Trophoblast cell (in vitro differentiated cells and primary cell): ENCODE measurements around the gene MSANTD2.

Source experiments
- DNase-seq, 2 donors: peaks; one replicate each; pipeline ENCODE4 v3.0.0-alpha.2; 2016
- H2AFZ ChIP-seq: 2 replicates; pipeline ENCODE4 v1.6.1; 2013; ENCODE audit warnings: low read length, moderate library complexity, mild to moderate bottlenecking; ENCODE audit not compliant: insufficient read depth, poor library complexity
- H2AK5ac ChIP-seq: 2 replicates; pipeline ENCODE4 v1.6.1; 2013; ENCODE audit warnings: mild to moderate bottlenecking, low read length
- H2BK120ac ChIP-seq: 2 replicates; pipeline ENCODE4 v1.6.1; 2013; ENCODE audit warnings: low read length, mild to moderate bottlenecking, moderate library complexity; ENCODE audit not compliant: insufficient read depth, poor library complexity
- H2BK12ac ChIP-seq: 2 replicates; pipeline ENCODE4 v1.6.1; 2013; ENCODE audit warnings: mild to moderate bottlenecking, low read length, moderate library complexity
- H2BK5ac ChIP-seq: 2 replicates; pipeline ENCODE4 v1.6.1; 2013; ENCODE audit warnings: low read length, low read depth, moderate library complexity, mild to moderate bottlenecking; ENCODE audit not compliant: poor library complexity
- H3K14ac ChIP-seq: 2 replicates; pipeline ENCODE4 v1.6.1; 2013; ENCODE audit warnings: mild to moderate bottlenecking, low read length
- H3K18ac ChIP-seq: 2 replicates; pipeline ENCODE4 v1.6.1; 2013; ENCODE audit warnings: mild to moderate bottlenecking, low read length
- H3K23ac ChIP-seq: 2 replicates; pipeline ENCODE4 v1.6.1; 2013; ENCODE audit warnings: low read length
- H3K27ac ChIP-seq: 2 replicates; pipeline ENCODE4 v1.5.1; 2013; ENCODE audit warnings: low read depth, mild to moderate bottlenecking, inconsistent platforms, low read length, moderate library complexity
- H3K27me3 ChIP-seq: 2 replicates; pipeline ENCODE4 v1.6.1; 2013; ENCODE audit warnings: inconsistent platforms, mild to moderate bottlenecking, low read length, moderate library complexity; ENCODE audit not compliant: insufficient read depth
- H3K36me3 ChIP-seq, 2 experiments: 1 replicate in 1 of 2; 2 replicates in 1 of 2; pipeline ENCODE4 v1.6.1; 2013; ENCODE audit warnings: low read length in 2 of 2, mild to moderate bottlenecking in 2 of 2, moderate library complexity in 1 of 2; ENCODE audit not compliant: insufficient read depth in 2 of 2, control insufficient read depth in 1 of 2
- H3K4ac ChIP-seq: 2 replicates; pipeline ENCODE4 v1.6.1; 2013; ENCODE audit warnings: low read depth, mild to moderate bottlenecking, low read length, moderate library complexity
- H3K4me1 ChIP-seq, 2 experiments: 1 replicate in 1 of 2; 2 replicates in 1 of 2; pipeline ENCODE4 v1.6.1; 2013; ENCODE audit warnings: low read length in 2 of 2, mild to moderate bottlenecking in 2 of 2, moderate library complexity in 1 of 2; ENCODE audit not compliant: insufficient read depth in 2 of 2, control insufficient read depth in 1 of 2
- H3K4me2 ChIP-seq: 2 replicates; pipeline ENCODE4 v1.6.1; 2013; ENCODE audit warnings: inconsistent platforms, mild to moderate bottlenecking, low read length, moderate library complexity
- H3K4me3 ChIP-seq: 2 replicates; pipeline ENCODE4 v1.5.1; 2013; ENCODE audit warnings: mild to moderate bottlenecking, low read depth, low read length, inconsistent platforms
- H3K79me1 ChIP-seq: one replicate; pipeline ENCODE4 v1.6.1; 2013; ENCODE audit warnings: low read length
- H3K79me2 ChIP-seq: 2 replicates; pipeline ENCODE4 v1.6.1; 2013; ENCODE audit warnings: low read length, mild to moderate bottlenecking; ENCODE audit not compliant: control insufficient read depth, insufficient read depth, poor library complexity
- H3K9ac ChIP-seq: 2 replicates; pipeline ENCODE4 v1.6.1; 2013; ENCODE audit warnings: mild to moderate bottlenecking, low read length
- H3K9me3 ChIP-seq: 2 replicates; pipeline ENCODE4 v1.6.1; 2013; ENCODE audit warnings: low read depth, mild to moderate bottlenecking, control low read depth, inconsistent platforms, low read length; ENCODE audit not compliant: insufficient read depth
- H4K12ac ChIP-seq: 2 replicates; pipeline ENCODE4 v1.6.1; 2013; ENCODE audit warnings: low read depth, mild to moderate bottlenecking, low read length, moderate library complexity
- H4K8ac ChIP-seq: 2 replicates; pipeline ENCODE4 v1.6.1; 2013; ENCODE audit warnings: low read depth, mild to moderate bottlenecking, low read length, moderate library complexity
- H4K91ac ChIP-seq: one replicate; pipeline ENCODE4 v1.6.1; 2013; ENCODE audit warnings: low read depth, mild to moderate bottlenecking, low read length, moderate library complexity
- WGBS: extraction: QIAGEN DNeasy Blood & Tissue Kit; methylation state at CpG from one replicate; pipeline ENCODE4 v1.1.7; 2013; ENCODE audit warnings: missing lambda C conversion rate; ENCODE audit not compliant: insufficient read length, insufficient coverage; ENCODE audit errors: extremely low coverage; 5-methylcytosine and 5-hydroxymethylcytosine counted together

Gene MSANTD2

DNA sequence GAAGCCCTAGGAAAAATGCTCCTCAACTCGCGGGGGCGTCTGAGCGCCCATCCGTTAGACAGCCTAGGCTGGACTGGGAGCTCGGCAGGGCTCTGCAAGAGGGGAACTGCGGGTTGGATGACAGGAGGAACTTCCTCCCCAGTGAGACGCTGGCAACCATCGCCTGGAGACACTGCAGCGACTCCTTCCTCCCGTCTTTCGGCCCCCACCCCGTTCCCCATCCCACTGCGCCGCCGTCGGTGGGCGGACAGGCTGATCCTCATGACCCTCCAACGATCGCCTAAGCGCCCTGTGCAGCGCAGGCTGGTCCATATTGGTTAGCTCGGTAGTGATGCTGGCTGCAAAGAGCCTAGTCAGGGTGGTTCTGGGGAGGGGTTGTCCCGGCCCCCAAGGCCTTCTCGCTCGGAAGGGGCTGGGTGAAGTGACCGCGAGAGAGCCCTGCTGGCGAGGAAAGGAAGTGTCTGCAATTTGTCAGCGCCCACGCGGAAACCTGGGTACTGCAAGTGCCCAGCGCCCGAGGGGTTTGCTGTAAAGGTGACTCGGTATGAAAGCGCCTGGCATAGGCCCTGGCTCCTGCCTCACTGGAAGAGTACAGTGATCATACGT, 59.8 kb downstream of the MSANTD2 start:
- Histone ChIP-seq H4K12ac (no peak overlapping the region), H3K9ac (no peak overlapping the region), H4K8ac (no peak overlapping the region), H3K36me3 (no peaks in the 10 kb centered on the region), H3K79me1 (no peaks in the 10 kb centered on the region), H3K4ac (no peak overlapping the region), H2AFZ (no peak overlapping the region), H3K4me3 (no peak overlapping the region), H3K14ac (no peak overlapping the region), H3K23ac (no peak overlapping the region), H3K4me1 (peaks cover 8 to 9% of the 10 kb centered on the region in 2 experiments), H3K27ac (no peak overlapping the region), H3K9me3 (peaks cover 8% of the 10 kb centered on the region), H2BK120ac (no peak overlapping the region), H4K91ac (no peak overlapping the region), H2BK12ac (no peak overlapping the region), H3K18ac (no peak overlapping the region), H2AK5ac (no peak overlapping the region), H3K27me3 (peaks cover 70% of the 10 kb centered on the region), H3K4me2 (peak overlapping the region; percentile 71), H3K79me2 (no peaks in the 10 kb centered on the region), H2BK5ac (no peak overlapping the region)
- no CpG with 5 or more reads among the region's 37 CpGs for WGBS
- DNase-seq = peak in 1 of 2 donors; percentile 25

DNA sequence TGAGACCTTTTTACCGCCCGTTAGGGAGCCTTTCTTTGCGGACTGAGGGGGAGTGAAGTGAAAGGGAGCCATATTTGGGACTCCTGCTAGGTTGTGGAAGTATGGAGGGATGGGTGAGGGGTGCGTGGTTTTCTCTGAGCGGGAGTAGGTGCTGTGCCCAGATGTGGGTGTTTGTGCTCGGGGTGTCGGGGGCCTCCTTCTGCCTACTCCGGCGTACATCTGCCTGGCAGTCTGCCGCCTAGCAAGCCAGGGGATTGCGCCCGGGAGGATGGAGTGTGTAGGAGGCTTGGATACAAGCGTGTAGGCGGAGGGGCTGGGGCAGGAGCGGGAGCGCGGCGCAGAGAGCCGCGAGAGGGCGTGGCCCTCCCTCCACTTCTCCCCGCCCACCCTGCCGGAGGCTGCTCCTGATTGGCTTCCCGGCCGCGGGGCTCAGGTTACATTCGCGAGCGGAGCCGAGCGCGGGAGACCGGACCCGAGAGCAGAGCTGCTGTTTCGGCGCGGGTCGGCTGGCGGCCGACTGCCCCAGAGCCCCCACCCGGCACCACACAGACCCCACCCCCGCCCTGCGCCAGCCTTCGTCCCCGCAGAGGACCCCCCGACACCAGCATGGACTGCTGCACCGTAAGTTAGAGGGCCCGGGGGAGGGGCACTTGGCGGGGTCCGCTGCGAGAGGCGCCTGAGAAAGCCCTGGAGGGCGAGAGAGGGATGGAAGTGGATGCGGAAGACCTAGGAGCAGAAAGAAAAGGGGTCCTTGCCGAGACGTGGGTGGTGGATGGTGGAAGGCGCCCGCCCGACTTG, 60.5 kb downstream of the MSANTD2 start, which contains the start of gene NRGN:
Gene NRGN (plus strand): TSS at position 464 of the 798 bp plus-strand sequence. CDS start 143 bp downstream, at position 607.
- Histone ChIP-seq H2BK120ac (no peak within 1 kb of the TSS), H4K91ac (no peak within 1 kb of the TSS), H2BK12ac (no peak within 1 kb of the TSS), H3K14ac (no peak within 1 kb of the TSS), H3K27me3 (peaks cover 63% of the 10 kb centered on the region), H3K79me2 (no peaks in the 10 kb centered on the region), H3K4me2 (peak within 1 kb of the TSS; percentile 71), H2AFZ (no peak within 1 kb of the TSS), H3K9ac (no peak within 1 kb of the TSS), H3K4ac (no peak within 1 kb of the TSS), H3K36me3 (no peaks in the 10 kb centered on the region), H2BK5ac (no peak within 1 kb of the TSS), H4K12ac (no peak within 1 kb of the TSS), H2AK5ac (no peak within 1 kb of the TSS), H3K18ac (no peak within 1 kb of the TSS), H4K8ac (no peak within 1 kb of the TSS), H3K27ac (no peak within 1 kb of the TSS), H3K79me1 (no peaks in the 10 kb centered on the region), H3K23ac (no peak within 1 kb of the TSS), H3K9me3 (peaks cover 8% of the 10 kb centered on the region), H3K4me3 (no peak within 1 kb of the TSS), H3K4me1 (peaks cover 8 to 9% of the 10 kb centered on the region in 2 experiments)
- DNase-seq = peak; percentile 86 to 93
- no CpG with 5 or more reads among the region's 59 CpGs for WGBS

DNA sequence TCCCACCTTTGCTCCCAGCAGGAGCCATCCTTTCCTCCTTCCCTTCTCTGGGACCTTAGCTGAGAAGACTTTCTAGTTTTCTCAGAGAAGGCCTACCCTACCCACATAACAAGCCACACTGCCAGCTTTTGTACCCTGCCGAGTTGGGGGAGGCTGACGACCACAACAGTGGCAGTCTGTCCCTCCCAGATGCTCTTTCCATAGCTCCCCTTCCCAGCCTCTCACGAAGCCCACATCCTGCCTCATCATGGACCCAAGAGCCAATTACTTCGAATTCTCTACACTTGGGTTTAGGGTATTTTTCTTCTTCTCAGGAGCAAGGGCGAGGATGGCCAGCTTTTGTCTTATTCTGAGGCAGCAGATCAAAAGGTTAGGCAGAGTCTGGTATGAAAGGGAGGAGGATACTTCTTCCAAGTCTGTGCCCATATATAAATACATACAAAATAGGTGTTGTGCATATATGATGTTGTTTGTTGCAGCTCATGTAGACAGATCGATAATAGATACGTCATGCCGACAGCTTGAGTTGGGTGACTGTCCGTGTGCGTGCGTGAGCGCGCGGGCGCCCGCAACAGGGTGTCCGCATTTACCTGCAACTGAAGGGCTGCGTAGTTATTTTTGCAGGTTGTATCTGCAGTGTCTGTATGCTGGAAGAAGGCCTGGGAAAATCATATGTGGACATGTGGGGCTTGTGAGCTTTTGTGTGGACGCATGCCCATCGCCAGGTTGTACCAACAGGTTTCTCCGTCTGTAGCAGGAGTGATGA, 61.3 kb downstream of the MSANTD2 start:
- no peak overlapping the region for H2BK5ac ChIP-seq

DNA sequence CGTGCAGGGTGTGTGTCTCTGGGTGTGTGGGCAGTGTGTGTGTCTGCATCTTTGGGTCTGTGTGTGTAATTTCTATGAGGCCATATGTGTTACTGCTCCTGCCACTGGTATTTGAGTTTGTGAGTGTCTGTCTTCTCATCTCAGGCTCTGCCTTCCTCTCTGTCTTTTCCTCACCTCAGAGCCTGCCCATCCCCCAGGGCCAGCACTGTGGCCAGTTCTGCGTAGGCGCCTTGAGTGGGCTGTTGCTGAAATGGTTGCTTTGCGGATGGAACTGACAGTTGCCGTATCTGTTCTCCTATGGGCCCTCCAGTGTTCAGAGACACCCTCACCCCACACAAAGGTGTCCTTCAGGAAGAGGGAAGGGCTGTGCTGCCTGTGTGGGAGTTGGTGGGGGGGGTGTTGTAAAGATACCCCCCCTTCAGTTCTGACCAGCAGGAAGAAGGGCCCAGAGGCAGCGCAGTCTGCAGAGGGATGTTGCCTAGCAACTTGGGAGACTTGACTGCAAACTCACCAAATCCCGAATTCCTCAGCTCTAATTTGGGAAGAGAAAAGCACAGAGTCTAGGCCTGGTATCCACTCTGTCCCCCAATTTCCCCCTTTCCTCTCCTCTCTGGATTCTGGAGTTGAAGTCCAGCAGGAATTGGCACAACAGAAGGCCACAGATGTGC, 62.4 kb downstream of the MSANTD2 start:
- no peaks in the 10 kb centered on the region for H3K79me1 ChIP-seq
- no peak overlapping the region for H3K23ac ChIP-seq
- peaks cover 49% of the 10 kb centered on the region for H3K27me3 ChIP-seq
- H3K4ac ChIP-seq = no peak overlapping the region
- no peak overlapping the region for H2BK120ac ChIP-seq
- H4K91ac ChIP-seq = no peak overlapping the region
- no peak overlapping the region for H2AK5ac ChIP-seq
- no peak overlapping the region for H2AFZ ChIP-seq
- H3K14ac ChIP-seq = no peak overlapping the region
- no peak overlapping the region for H3K18ac ChIP-seq
- no peak overlapping the region for H2BK12ac ChIP-seq
- no peak overlapping the region for H3K4me2 ChIP-seq
- H3K79me2 ChIP-seq = no peaks in the 10 kb centered on the region
- peaks cover 8 to 9% of the 10 kb centered on the region in 2 experiments for H3K4me1 ChIP-seq
- H3K36me3 ChIP-seq = no peaks in the 10 kb centered on the region
- no peak for DNase-seq
- no peak overlapping the region for H3K27ac ChIP-seq
- H2BK5ac ChIP-seq = no peak overlapping the region
- no peak overlapping the region for H3K9ac ChIP-seq
- no CpG with 5 or more reads among the region's 7 CpGs for WGBS
- no peak overlapping the region for H4K8ac ChIP-seq
- H3K9me3 ChIP-seq = peaks cover 8% of the 10 kb centered on the region
- no peak overlapping the region for H3K4me3 ChIP-seq
- no peak overlapping the region for H4K12ac ChIP-seq

More for the DNA sequence above, 61.3 kb downstream of the MSANTD2 start:
- Histone ChIP-seq H3K4me3 (no peak overlapping the region), H3K4me2 (peak overlapping the region; percentile 63), H3K23ac (no peak overlapping the region), H3K4ac (no peak overlapping the region), H3K14ac (no peak overlapping the region), H2AK5ac (no peak overlapping the region), H2BK12ac (no peak overlapping the region), H3K4me1 (peaks cover 8 to 9% of the 10 kb centered on the region in 2 experiments), H3K79me2 (no peaks in the 10 kb centered on the region), H3K27me3 (peaks cover 60% of the 10 kb centered on the region), H3K27ac (no peak overlapping the region), H4K8ac (no peak overlapping the region), H4K12ac (no peak overlapping the region), H2BK120ac (no peak overlapping the region), H2AFZ (no peak overlapping the region), H3K18ac (no peak overlapping the region), H3K9me3 (peaks cover 8% of the 10 kb centered on the region), H4K91ac (no peak overlapping the region), H3K36me3 (no peaks in the 10 kb centered on the region), H3K79me1 (no peaks in the 10 kb centered on the region), H3K9ac (no peak overlapping the region)
- DNase-seq = no peak
- no CpG with 5 or more reads among the region's 21 CpGs for WGBS
